ENCODE data around the gene BCO2. TPM values are rescaled to one million over a fixed set of nuclear protein-coding genes. Genes with fewer than 3 reads are reported as not detected.
A peak's percentile ranks its signal among the peaks of the same experiment; 100 is the strongest.

BCO2 gene
- total and polyA plus RNA-seq, 5 donors from 2014 or later = 0.81 TPM; not detected in 4

GRCh38 chr11:112227471-112227870, 52.2 kb downstream of the BCO2 start:
- Mint-ChIP-seq H3K27ac (peak overlapping the region; percentile 97 to 99 (median 98)), H3K4me3 (peak overlapping the region; percentile 94 to 96 (median 94)), H3K27me3 (no peaks in the 10 kb centered on the region), H3K4me1 (peaks cover 16 to 43% (median 18%) of the 10 kb centered on the region in 4 donors), H3K9me3 (no peaks in the 10 kb centered on the region), H3K36me3 (peaks cover 31% of the 10 kb centered on the region)
- H3K36me3 ChIP-seq (ENCODE audit: control insufficient read depth, insufficient read depth, low read length) = peaks cover 25% of the 10 kb centered on the region
- H3K4me3 ChIP-seq (ENCODE audit: low read depth, low read length) = peak overlapping the region; percentile 87
- no peaks in the 10 kb centered on the region for H3K9me3 ChIP-seq (ENCODE audit: control insufficient read depth in 2 of 2, low read length in 2 of 2)
- no peak overlapping the region for H3K27ac ChIP-seq (ENCODE audit: insufficient read depth, low read length, poor library complexity, severe bottlenecking)
- DNase-seq (no peak), ATAC-seq (ENCODE audit: low read depth in 2 of 2) (no peak)
- no peaks in the 10 kb centered on the region for H3K27me3 ChIP-seq (ENCODE audit: control insufficient read depth, insufficient read depth, low read length)
- H3K4me1 ChIP-seq (ENCODE audit: control insufficient read depth, insufficient read depth, low read length, poor library complexity, severe bottlenecking) = peaks cover 15% of the 10 kb centered on the region

GRCh38 chr11:112228706-112229105, 53.4 kb downstream of the BCO2 start:
- H3K27ac ChIP-seq (ENCODE audit: insufficient read depth, low read length, poor library complexity, severe bottlenecking) = no peak overlapping the region
- ATAC-seq (ENCODE audit: low read depth in 2 of 2) (no peak), DNase-seq (no peak)
- Mint-ChIP-seq H3K27me3 (no peaks in the 10 kb centered on the region), H3K4me1 (peaks cover 16 to 43% (median 18%) of the 10 kb centered on the region in 4 donors), H3K27ac (peak overlapping the region in 1 of 3 donors; percentile 4), H3K36me3 (peaks cover 31% of the 10 kb centered on the region), H3K9me3 (no peaks in the 10 kb centered on the region), H3K4me3 (peak overlapping the region in 2 of 4 donors; percentile 0 to 96)
- H3K4me3 ChIP-seq (ENCODE audit: low read depth, low read length) = no peak overlapping the region
- no peaks in the 10 kb centered on the region for H3K9me3 ChIP-seq (ENCODE audit: control insufficient read depth in 2 of 2, low read length in 2 of 2)
- peaks cover 35% of the 10 kb centered on the region for H3K36me3 ChIP-seq (ENCODE audit: control insufficient read depth, insufficient read depth, low read length)
- H3K27me3 ChIP-seq (ENCODE audit: control insufficient read depth, insufficient read depth, low read length) = no peaks in the 10 kb centered on the region
- H3K4me1 ChIP-seq (ENCODE audit: control insufficient read depth, insufficient read depth, low read length, poor library complexity, severe bottlenecking) = peaks cover 15% of the 10 kb centered on the region

- DNase-seq (no peak), ATAC-seq (ENCODE audit: low read depth in 2 of 2) (no peak)
- no peaks in the 10 kb centered on the region for H3K9me3 ChIP-seq (ENCODE audit: control insufficient read depth in 2 of 2, low read length in 2 of 2)
- peaks cover 15% of the 10 kb centered on the region for H3K4me1 ChIP-seq (ENCODE audit: control insufficient read depth, insufficient read depth, low read length, poor library complexity, severe bottlenecking)
- Mint-ChIP-seq H3K9me3 (no peaks in the 10 kb centered on the region), H3K4me1 (peaks cover 16 to 43% (median 18%) of the 10 kb centered on the region in 4 donors), H3K4me3 (peak overlapping the region in 1 of 4 donors; percentile 0), H3K27ac (peak overlapping the region in 1 of 3 donors; percentile 4), H3K27me3 (no peaks in the 10 kb centered on the region), H3K36me3 (peaks cover 34% of the 10 kb centered on the region)
- H3K27ac ChIP-seq (ENCODE audit: insufficient read depth, low read length, poor library complexity, severe bottlenecking) = no peak overlapping the region
- no peak overlapping the region for H3K4me3 ChIP-seq (ENCODE audit: low read depth, low read length)
- peaks cover 39% of the 10 kb centered on the region for H3K36me3 ChIP-seq (ENCODE audit: control insufficient read depth, insufficient read depth, low read length)
- no peaks in the 10 kb centered on the region for H3K27me3 ChIP-seq (ENCODE audit: control insufficient read depth, insufficient read depth, low read length)
Observed at GRCh38 chr11:112229159-112229558, 53.8 kb downstream of the BCO2 start.

- peaks cover 15% of the 10 kb centered on the region for H3K4me1 ChIP-seq (ENCODE audit: control insufficient read depth, insufficient read depth, low read length, poor library complexity, severe bottlenecking)
- DNase-seq (no peak), ATAC-seq (ENCODE audit: low read depth in 2 of 2) (no peak)
- H3K36me3 ChIP-seq (ENCODE audit: control insufficient read depth, insufficient read depth, low read length) = peaks cover 42% of the 10 kb centered on the region
- H3K27ac ChIP-seq (ENCODE audit: insufficient read depth, low read length, poor library complexity, severe bottlenecking) = no peak overlapping the region
- no peaks in the 10 kb centered on the region for H3K9me3 Mint-ChIP-seq
- H3K4me3 ChIP-seq (ENCODE audit: low read depth, low read length) = no peak overlapping the region
- H3K9me3 ChIP-seq (ENCODE audit: control insufficient read depth in 2 of 2, low read length in 2 of 2) = no peaks in the 10 kb centered on the region
- H3K4me3 Mint-ChIP-seq = no peak overlapping the region
- H3K27ac Mint-ChIP-seq = peak overlapping the region in 1 of 3 donors; percentile 52
- no peaks in the 10 kb centered on the region for H3K27me3 Mint-ChIP-seq
- H3K4me1 Mint-ChIP-seq = peaks cover 16 to 43% (median 18%) of the 10 kb centered on the region in 4 donors
- H3K27me3 ChIP-seq (ENCODE audit: control insufficient read depth, insufficient read depth, low read length) = no peaks in the 10 kb centered on the region
- peaks cover 34% of the 10 kb centered on the region for H3K36me3 Mint-ChIP-seq
Observed at GRCh38 chr11:112229746-112230433, 54.6 kb downstream of the BCO2 start.

- Mint-ChIP-seq H3K27ac (peak overlapping the region in 1 of 3 donors; percentile 26), H3K27me3 (no peaks in the 10 kb centered on the region), H3K9me3 (no peaks in the 10 kb centered on the region), H3K4me1 (peaks cover 13 to 29% (median 16%) of the 10 kb centered on the region in 4 donors), H3K4me3 (no peak overlapping the region), H3K36me3 (peaks cover 49% of the 10 kb centered on the region)
- DNase-seq (no peak), ATAC-seq (ENCODE audit: low read depth in 2 of 2) (no peak)
- H3K4me1 ChIP-seq (ENCODE audit: control insufficient read depth, insufficient read depth, low read length, poor library complexity, severe bottlenecking) = peaks cover 8% of the 10 kb centered on the region
- no peak overlapping the region for H3K4me3 ChIP-seq (ENCODE audit: low read depth, low read length)
- H3K27ac ChIP-seq (ENCODE audit: insufficient read depth, low read length, poor library complexity, severe bottlenecking) = no peak overlapping the region
- H3K9me3 ChIP-seq (ENCODE audit: control insufficient read depth in 2 of 2, low read length in 2 of 2) = no peaks in the 10 kb centered on the region
- peaks cover 60% of the 10 kb centered on the region for H3K36me3 ChIP-seq (ENCODE audit: control insufficient read depth, insufficient read depth, low read length)
- H3K27me3 ChIP-seq (ENCODE audit: control insufficient read depth, insufficient read depth, low read length) = no peaks in the 10 kb centered on the region
Observed at GRCh38 chr11:112231952-112232351, 56.6 kb downstream of the BCO2 start.

GRCh38 chr11:112235750-112236390, 60.6 kb downstream of the BCO2 start:
- H3K27me3 Mint-ChIP-seq = no peaks in the 10 kb centered on the region
- no peaks in the 10 kb centered on the region for H3K9me3 Mint-ChIP-seq
- Histone ChIP-seq H3K27me3 (ENCODE audit: control insufficient read depth, insufficient read depth, low read length) (no peaks in the 10 kb centered on the region), H3K4me3 (ENCODE audit: low read depth, low read length) (no peak overlapping the region), H3K4me1 (ENCODE audit: control insufficient read depth, insufficient read depth, low read length, poor library complexity, severe bottlenecking) (no peaks in the 10 kb centered on the region), H3K9me3 (ENCODE audit: control insufficient read depth in 2 of 2, low read length in 2 of 2) (no peaks in the 10 kb centered on the region), H3K27ac (ENCODE audit: insufficient read depth, low read length, poor library complexity, severe bottlenecking) (no peak overlapping the region), H3K36me3 (ENCODE audit: control insufficient read depth, insufficient read depth, low read length) (peaks cover 62% of the 10 kb centered on the region)
- no peak overlapping the region for H3K4me3 Mint-ChIP-seq
- H3K27ac Mint-ChIP-seq = peak overlapping the region in 1 of 3 donors; percentile 21
- peaks cover 0 to 4% (median 1%) of the 10 kb centered on the region in 4 donors for H3K4me1 Mint-ChIP-seq
- H3K36me3 Mint-ChIP-seq = peaks cover 53% of the 10 kb centered on the region
- ATAC-seq (ENCODE audit: low read depth in 2 of 2) (no peak), DNase-seq (no peak)

- Histone ChIP-seq H3K27me3 (ENCODE audit: control insufficient read depth, insufficient read depth, low read length) (no peaks in the 10 kb centered on the region), H3K27ac (ENCODE audit: insufficient read depth, low read length, poor library complexity, severe bottlenecking) (no peak overlapping the region), H3K4me3 (ENCODE audit: low read depth, low read length) (no peak overlapping the region), H3K36me3 (ENCODE audit: control insufficient read depth, insufficient read depth, low read length) (peaks cover 56% of the 10 kb centered on the region), H3K4me1 (ENCODE audit: control insufficient read depth, insufficient read depth, low read length, poor library complexity, severe bottlenecking) (no peaks in the 10 kb centered on the region), H3K9me3 (ENCODE audit: control insufficient read depth in 2 of 2, low read length in 2 of 2) (no peaks in the 10 kb centered on the region)
- peaks cover 0 to 4% (median 0%) of the 10 kb centered on the region in 4 donors for H3K4me1 Mint-ChIP-seq
- peaks cover 45% of the 10 kb centered on the region for H3K36me3 Mint-ChIP-seq
- ATAC-seq (ENCODE audit: low read depth in 2 of 2) (no peak), DNase-seq (no peak)
- H3K27me3 Mint-ChIP-seq = no peaks in the 10 kb centered on the region
- peaks cover 0 to 1% (median 0%) of the 10 kb centered on the region in 7 donors for H3K9me3 Mint-ChIP-seq
- no peak overlapping the region for H3K4me3 Mint-ChIP-seq
- H3K27ac Mint-ChIP-seq = no peak overlapping the region
Observed at GRCh38 chr11:112237451-112237850, 62.1 kb downstream of the BCO2 start.
